Activated CD8-positive, alpha-beta T cell treated with anti-CD3 and anti-CD28 coated beads, Interleukin-2, amount 10 ng/mL, durations not matched to agents 7 days and 5 days (primary cell): ENCODE measurements around the gene TOP2A. TPM values are rescaled to one million over a fixed set of nuclear protein-coding genes. Genes with fewer than 3 reads are reported as not detected.

Source experiments
- ATAC-seq: fragments of 150-1000 bp; cut with Tn5 transposase; one replicate; pipeline ENCODE4 v1.10.0; 2021; ENCODE audit warnings: moderate library complexity
- CTCF ChIA-PET: fragments of 350-600 bp; sonication (Branson Sonifier 250); formaldehyde crosslinking; loops from one replicate; lab custom pipeline; 2021; ENCODE audit warnings: antibody characterized with exemption; lab: Charles Lee
- POLR2A ChIA-PET: fragments of 350-600 bp; sonication (Branson Sonifier 250); formaldehyde crosslinking; loops from one replicate; lab custom pipeline; 2021; ENCODE audit warnings: antibody characterized with exemption; lab: Charles Lee
- DNase-seq: peaks from one replicate; pipeline ENCODE4 v3.0.0-alpha.2; 2020
- H3K27ac Mint-ChIP-seq: one replicate; pipeline ENCODE4 v1.8.0; 2021; ENCODE audit warnings: mild to moderate bottlenecking, mixed read lengths
- H3K27me3 Mint-ChIP-seq: one replicate; pipeline ENCODE4 v1.8.0; 2021; ENCODE audit warnings: low read depth, mixed read lengths
- H3K36me3 Mint-ChIP-seq: one replicate; pipeline ENCODE4 v1.8.0; 2021; ENCODE audit warnings: low read depth, mixed read lengths
- H3K4me1 Mint-ChIP-seq: one replicate; pipeline ENCODE4 v1.8.0; 2021; ENCODE audit warnings: low read depth, mixed read lengths
- H3K4me3 Mint-ChIP-seq: one replicate; pipeline ENCODE4 v1.8.0; 2021; ENCODE audit warnings: mild to moderate bottlenecking, mixed read lengths
- H3K9me3 Mint-ChIP-seq: one replicate; pipeline ENCODE4 v1.8.0; 2022; ENCODE audit warnings: mixed read lengths; ENCODE audit not compliant: insufficient read depth
- total RNA-seq, 2 experiments: library from RNA; stranded (reverse); gene quantifications; one replicate each; pipeline ENCODE4 v1.2.3, GENCODE V29; 2021

TOP2A gene
- total RNA-seq, 2 experiments from 2014 or later: 517 to 567 TPM

- Mint-ChIP-seq H3K4me1 (peaks cover 86% of the 10 kb centered on the region), H3K27ac (peak overlapping the region; percentile 80), H3K27me3 (no peaks in the 10 kb centered on the region), H3K4me3 (peak overlapping the region; percentile 66), H3K9me3 (no peaks in the 10 kb centered on the region), H3K36me3 (peaks cover 49% of the 10 kb centered on the region)
- ChIA-PET POLR2A (interaction anchor here (1.0 to 1.5 kb wide), 5 partner anchors 20 to 56 kb away, joined by 3 to 6 read pairs (median 5); no protein-coding TSS in a partner anchor), CTCF (interaction anchor here (0.6 to 2.0 kb wide), 9 partner anchors 9 to 111 kb away, joined by 3 to 16 read pairs (median 4); no protein-coding TSS in a partner anchor)
- ATAC-seq: peak; percentile 24
- DNase-seq: peak; percentile 44
These were observed 72.3 kb downstream of the TOP2A start for GRCh38 chr17:40345161-40345993.

- ChIA-PET CTCF (interaction anchor here (0.6 to 2.5 kb wide), 11 partner anchors 10 to 188 kb away, joined by 3 to 16 read pairs (median 5); no protein-coding TSS in a partner anchor), POLR2A (interaction anchor here (1.5 kb wide), 1 partner anchor 37 kb away, joined by 4 read pairs; no protein-coding TSS in a partner anchor)
- DNase-seq (no peak), ATAC-seq (no peak)
- peak overlapping the region; percentile 80 for H3K27ac Mint-ChIP-seq
- no peaks in the 10 kb centered on the region for H3K9me3 Mint-ChIP-seq
- peaks cover 51% of the 10 kb centered on the region for H3K36me3 Mint-ChIP-seq
- peak overlapping the region; percentile 66 for H3K4me3 Mint-ChIP-seq
- H3K4me1 Mint-ChIP-seq: peaks cover 86% of the 10 kb centered on the region
- no peaks in the 10 kb centered on the region for H3K27me3 Mint-ChIP-seq
These were observed 73.1 kb downstream of the TOP2A start for GRCh38 chr17:40344421-40345160.

- H3K9me3 Mint-ChIP-seq: no peaks in the 10 kb centered on the region
- CTCF ChIA-PET: interaction anchor here (1.0 to 2.5 kb wide), 7 partner anchors 9 to 189 kb away, joined by 3 to 15 read pairs (median 6); no protein-coding TSS in a partner anchor
- ATAC-seq: no peak
- H3K27me3 Mint-ChIP-seq: no peaks in the 10 kb centered on the region
- no peak for DNase-seq
- H3K4me1 Mint-ChIP-seq: peaks cover 87% of the 10 kb centered on the region
- peak overlapping the region; percentile 58 for H3K4me3 Mint-ChIP-seq
- peak overlapping the region; percentile 49 for H3K27ac Mint-ChIP-seq
- POLR2A ChIA-PET: interaction anchor here (0.7 to 1.2 kb wide), 3 partner anchors 18 to 26 kb away, joined by 3 to 4 read pairs (median 3); no protein-coding TSS in a partner anchor
- peaks cover 49% of the 10 kb centered on the region for H3K36me3 Mint-ChIP-seq
These were observed 74.2 kb downstream of the TOP2A start for GRCh38 chr17:40343219-40344119.

DNA sequence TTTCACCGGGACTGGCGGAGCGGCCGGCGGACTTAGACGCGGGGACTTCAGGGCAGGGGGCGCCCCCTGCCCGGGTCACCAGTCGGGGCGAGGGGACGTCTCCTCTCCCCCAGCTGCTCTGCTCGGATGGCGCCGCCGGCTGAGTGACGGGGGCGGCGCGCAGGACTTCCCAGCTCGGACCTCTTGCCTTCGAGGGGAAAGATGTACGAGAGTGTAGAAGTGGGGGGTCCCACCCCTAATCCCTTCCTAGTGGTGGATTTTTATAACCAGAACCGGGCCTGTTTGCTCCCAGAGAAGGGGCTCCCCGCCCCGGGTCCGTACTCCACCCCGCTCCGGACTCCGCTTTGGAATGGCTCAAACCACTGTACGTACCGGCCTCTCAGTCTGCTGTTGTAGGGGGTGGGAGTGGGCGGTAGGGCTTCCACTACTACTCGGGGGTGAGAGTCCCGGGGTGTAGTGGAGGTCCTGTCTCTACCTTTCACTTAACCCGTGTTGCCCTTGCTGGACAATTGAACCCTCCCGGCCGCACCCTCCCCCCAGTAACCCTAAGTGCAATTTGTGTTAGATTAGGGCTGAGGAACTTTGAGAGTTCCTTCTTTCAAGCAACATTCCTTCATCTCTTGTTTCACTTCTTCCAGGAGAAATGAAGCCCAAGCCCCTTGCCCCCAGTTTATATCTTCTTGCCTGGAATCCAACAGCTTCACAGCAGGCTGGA lies 75.0 kb downstream of the TOP2A start:
- no peak for ATAC-seq
- Mint-ChIP-seq H3K36me3 (peaks cover 51% of the 10 kb centered on the region), H3K4me1 (peaks cover 88% of the 10 kb centered on the region), H3K4me3 (peak overlapping the region; percentile 58), H3K27ac (peak overlapping the region; percentile 49), H3K9me3 (no peaks in the 10 kb centered on the region), H3K27me3 (no peaks in the 10 kb centered on the region)
- POLR2A ChIA-PET: interaction anchor here (0.7 to 1.2 kb wide), 2 partner anchors 20 to 25 kb away, joined by 3 to 4 read pairs; no protein-coding TSS in a partner anchor
- no peak for DNase-seq
- CTCF ChIA-PET: interaction anchor here (1.8 to 2.5 kb wide), 5 partner anchors 13 to 25 kb away, joined by 5 to 15 read pairs (median 6); no protein-coding TSS in a partner anchor

DNA sequence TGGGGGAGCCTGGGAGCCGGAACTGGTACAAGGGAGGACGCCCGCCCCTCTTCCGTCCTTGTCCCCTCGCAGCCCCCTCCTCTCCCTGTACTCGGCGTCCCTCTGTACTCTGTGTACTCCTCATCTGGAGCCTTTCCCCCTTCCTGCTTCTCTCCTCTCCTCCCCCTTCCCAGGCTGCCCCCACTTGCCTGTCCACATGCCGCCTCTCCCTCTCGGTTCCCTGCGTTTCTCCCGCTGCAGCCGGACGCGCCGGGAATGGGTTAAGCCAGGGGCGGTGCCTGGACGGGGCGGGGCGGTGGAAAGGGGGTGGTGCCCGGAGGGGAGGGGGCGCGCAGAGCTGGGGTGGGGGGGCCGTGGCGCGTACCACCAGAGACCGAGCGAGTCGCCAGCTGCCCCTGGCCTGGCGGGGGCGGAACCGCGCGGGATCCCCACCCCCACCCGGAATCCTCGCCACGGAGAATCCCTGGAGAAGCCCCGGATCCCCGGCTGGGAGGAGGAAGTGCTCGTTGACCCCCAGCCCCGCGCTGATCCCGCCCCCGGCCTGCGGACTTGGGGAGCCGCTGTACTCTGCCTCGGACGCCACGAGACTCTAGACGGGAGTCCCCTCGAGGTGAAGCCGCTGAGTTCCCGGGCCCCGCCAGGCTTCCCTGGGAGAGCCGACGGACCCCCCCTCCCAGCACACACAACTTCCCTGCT lies 75.7 kb downstream of the TOP2A start:
- DNase-seq: no peak

DNA sequence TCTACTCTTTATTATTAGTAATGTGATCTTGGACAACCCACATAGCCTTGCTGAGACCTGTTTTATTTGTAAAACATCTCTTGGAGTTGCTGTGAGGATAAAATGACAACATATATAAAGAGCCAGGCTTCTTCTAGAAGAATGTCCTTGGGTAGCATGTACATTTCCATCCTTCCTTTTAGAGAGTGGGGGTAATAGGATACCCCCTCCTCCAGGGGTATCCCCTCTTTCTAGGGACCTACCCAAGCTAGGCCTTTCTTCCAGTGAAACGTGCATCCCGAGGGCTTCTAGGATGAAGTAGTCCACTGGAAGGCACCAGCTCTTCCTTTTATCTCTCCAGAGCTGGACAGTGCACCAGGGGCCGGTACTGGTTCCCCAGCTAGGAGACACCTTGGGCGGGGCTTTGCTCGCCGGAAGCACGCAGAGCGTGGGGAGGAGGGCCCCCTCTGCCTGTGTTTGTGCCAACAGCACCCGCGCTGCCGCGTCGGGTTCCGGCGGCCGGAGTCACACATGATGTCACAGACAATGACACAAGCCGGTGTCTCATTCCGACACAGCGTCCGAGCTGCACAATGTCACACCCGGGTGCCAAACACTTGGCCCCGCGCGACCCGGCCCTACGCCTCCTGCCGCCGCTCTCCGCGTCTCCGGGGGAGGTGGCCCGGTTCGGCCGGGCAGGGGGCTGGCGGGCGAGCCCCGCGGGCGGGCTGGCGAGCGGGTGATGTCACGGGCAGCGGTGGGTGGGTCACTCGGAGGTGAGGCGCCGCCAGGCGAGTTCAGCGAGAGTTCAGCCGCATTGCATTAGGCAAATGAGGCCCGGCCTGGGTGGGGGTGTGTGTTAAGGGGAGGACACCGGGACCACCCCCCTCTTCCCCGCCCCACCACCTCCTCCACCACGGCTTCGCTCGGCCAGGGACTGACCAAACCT lies 76.6 kb downstream of the TOP2A start:
- peak; percentile 83 for ATAC-seq
- peaks cover 59% of the 10 kb centered on the region for H3K36me3 Mint-ChIP-seq
- peak overlapping the region; percentile 73 for H3K4me3 Mint-ChIP-seq
- peak; percentile 92 for DNase-seq
- H3K27ac Mint-ChIP-seq: peak overlapping the region; percentile 90
- H3K9me3 Mint-ChIP-seq: no peaks in the 10 kb centered on the region
- CTCF ChIA-PET: interaction anchor here (0.7 to 2.4 kb wide), 16 partner anchors 10 to 191 kb away, joined by 3 to 14 read pairs (median 4); partner anchors contain the start of gene TOP2A
- POLR2A ChIA-PET: interaction anchor here (0.8 to 3.4 kb wide), 4 partner anchors 15 to 34 kb away, joined by 3 to 20 read pairs (median 6); no protein-coding TSS in a partner anchor
- no peaks in the 10 kb centered on the region for H3K27me3 Mint-ChIP-seq
- H3K4me1 Mint-ChIP-seq: peaks cover 86% of the 10 kb centered on the region

More for the DNA sequence above, 75.7 kb downstream of the TOP2A start:
- CTCF ChIA-PET: interaction anchor here (1.1 to 2.5 kb wide), 9 partner anchors 11 to 76 kb away, joined by 3 to 15 read pairs (median 4); partner anchors contain the start of gene TOP2A
- peaks cover 88% of the 10 kb centered on the region for H3K4me1 Mint-ChIP-seq
- POLR2A ChIA-PET: interaction anchor here (1.0 to 3.4 kb wide), 3 partner anchors 16 to 35 kb away, joined by 3 to 20 read pairs (median 8); no protein-coding TSS in a partner anchor
- no peaks in the 10 kb centered on the region for H3K27me3 Mint-ChIP-seq
- ATAC-seq: no peak
- H3K9me3 Mint-ChIP-seq: no peaks in the 10 kb centered on the region
- peaks cover 57% of the 10 kb centered on the region for H3K36me3 Mint-ChIP-seq
- peak overlapping the region; percentile 90 for H3K27ac Mint-ChIP-seq
- peak overlapping the region; percentile 73 for H3K4me3 Mint-ChIP-seq

- Mint-ChIP-seq H3K27me3 (no peaks in the 10 kb centered on the region), H3K27ac (peak overlapping the region; percentile 90), H3K9me3 (no peaks in the 10 kb centered on the region), H3K36me3 (peaks cover 57% of the 10 kb centered on the region), H3K4me3 (no peak overlapping the region), H3K4me1 (peaks cover 77% of the 10 kb centered on the region)
- DNase-seq (no peak), ATAC-seq (no peak)
- ChIA-PET CTCF (interaction anchor here (0.7 to 2.4 kb wide), 11 partner anchors 13 to 52 kb away, joined by 3 to 14 read pairs (median 3); no protein-coding TSS in a partner anchor), POLR2A (interaction anchor here (1.6 to 3.4 kb wide), 2 partner anchors 15 to 17 kb away, joined by 8 to 20 read pairs; no protein-coding TSS in a partner anchor)
These were observed 77.4 kb downstream of the TOP2A start for GRCh38 chr17:40340327-40340726.

DNA sequence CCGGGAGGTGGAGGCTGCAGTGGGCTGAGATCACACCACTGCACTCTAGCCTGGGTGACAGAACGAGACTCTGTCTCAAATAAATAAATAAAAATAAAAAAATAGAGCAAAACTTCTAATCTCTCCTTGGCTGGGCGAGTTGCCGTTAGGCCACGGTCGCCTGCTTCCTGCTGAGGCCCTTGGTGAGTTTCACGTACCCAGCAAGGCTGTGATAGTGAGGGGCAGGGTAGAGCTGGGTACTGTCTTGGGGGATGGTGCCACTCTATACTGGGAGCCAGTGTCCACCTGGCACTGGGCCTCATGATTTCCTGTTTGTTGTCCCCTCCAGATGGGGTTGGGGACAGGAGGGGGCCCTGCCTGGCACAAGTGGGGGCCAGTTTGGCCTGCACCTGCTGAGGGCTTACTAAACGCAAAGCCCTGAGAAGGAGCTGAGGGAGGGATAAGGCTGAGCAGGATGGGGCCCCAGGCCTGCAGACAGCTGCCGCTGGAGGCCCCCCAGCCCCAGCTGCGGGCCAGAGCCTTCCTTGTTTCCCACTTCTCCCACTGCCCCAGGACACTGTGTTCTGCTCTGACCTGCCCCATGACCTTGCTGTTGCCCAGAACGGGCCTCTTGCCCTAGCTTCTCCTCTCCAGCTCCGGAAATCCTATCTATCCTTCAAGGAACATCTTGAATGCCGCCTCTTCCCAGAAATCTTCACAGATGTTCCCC lies 78.6 kb downstream of the TOP2A start:
- H3K36me3 Mint-ChIP-seq: peaks cover 57% of the 10 kb centered on the region
- no peaks in the 10 kb centered on the region for H3K9me3 Mint-ChIP-seq
- DNase-seq (no peak), ATAC-seq (no peak)
- ChIA-PET POLR2A (interaction anchor here (1.3 to 3.4 kb wide), 2 partner anchors 12 to 16 kb away, joined by 5 to 20 read pairs; no protein-coding TSS in a partner anchor), CTCF (interaction anchor here (1.0 to 2.4 kb wide), 6 partner anchors 11 to 193 kb away, joined by 3 to 14 read pairs (median 3); no protein-coding TSS in a partner anchor)
- H3K4me1 Mint-ChIP-seq: peaks cover 78% of the 10 kb centered on the region
- H3K27ac Mint-ChIP-seq: peak overlapping the region; percentile 48
- no peak overlapping the region for H3K4me3 Mint-ChIP-seq
- no peaks in the 10 kb centered on the region for H3K27me3 Mint-ChIP-seq
